Measurements from ENCODE around the gene SPATA1. TPM values are rescaled to one million over a fixed set of nuclear protein-coding genes. Genes with fewer than 3 reads are reported as not detected.
"Not testable (repeated sequence)": the region's sequence is repeated elsewhere in the genome, so short reads cannot be mapped to it uniquely, and the experiment has no call there.

Gene SPATA1
- total RNA-seq, 1 donor from 2014 or later = 1.0 TPM

DNA sequence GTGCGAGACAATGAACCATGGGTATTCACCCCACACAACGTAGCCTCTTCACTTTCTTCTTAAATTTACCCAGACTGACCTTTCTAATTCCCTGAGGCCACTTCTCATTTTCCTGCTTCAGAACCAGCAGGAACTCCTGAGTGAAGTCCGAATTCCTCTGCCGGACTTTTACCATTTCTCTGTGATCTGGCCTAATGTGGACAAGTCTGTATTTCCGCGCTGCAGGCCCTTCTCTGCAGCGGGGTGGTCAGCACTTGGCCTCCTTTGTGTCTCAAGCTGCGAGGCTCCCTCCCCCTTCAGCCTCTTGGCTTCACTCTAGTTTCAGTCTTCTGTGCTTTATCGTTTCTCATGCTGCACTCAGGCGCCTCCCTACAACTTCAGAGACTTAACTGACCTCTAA is 77.5 kb downstream of the SPATA1 start:
- Histone ChIP-seq H3K9me3 (ENCODE audit: control insufficient read depth in 3 of 3, low read length in 3 of 3) (peaks cover 0 to 4% (median 2%) of the 10 kb centered on the region in 3 donors), H3K4me1 (ENCODE audit: control insufficient read depth in 3 of 3, insufficient read depth in 3 of 3, low read length in 3 of 3) (peaks cover 5% of the 10 kb centered on the region in 3 donors), H3K9ac (ENCODE audit: low read depth in 1 of 3, low read length in 3 of 3) (no peak overlapping the region), H3K36me3 (ENCODE audit: control insufficient read depth in 3 of 3, insufficient read depth in 3 of 3, low read length in 3 of 3) (no peaks in the 10 kb centered on the region), H3K4me3 (ENCODE audit: low read length in 3 of 3) (no peak overlapping the region), H3K27me3 (ENCODE audit: control insufficient read depth in 3 of 3, insufficient read depth in 3 of 3, low read length in 3 of 3) (no peaks in the 10 kb centered on the region), H3K27ac (ENCODE audit: low read depth, low read length) (no peak overlapping the region)

DNA sequence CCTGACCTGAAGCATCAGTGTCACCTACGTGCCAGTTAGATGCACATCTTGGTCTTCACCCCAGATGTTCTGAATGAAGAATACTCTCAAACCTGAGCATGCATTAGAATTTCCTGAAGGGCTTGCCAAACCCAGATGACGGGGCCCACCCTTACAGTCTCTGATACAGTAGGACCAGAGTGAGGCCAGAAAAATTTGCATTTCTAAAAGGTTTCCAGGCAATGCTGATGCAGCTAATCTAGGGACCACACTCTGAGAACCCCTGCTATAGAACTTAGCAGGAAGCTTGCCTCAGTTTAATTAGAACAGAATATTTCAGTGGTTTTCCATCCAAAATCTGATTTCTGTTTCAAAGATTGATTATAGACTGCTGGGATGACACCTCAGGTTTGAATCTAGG is 77.9 kb downstream of the SPATA1 start:
- Histone ChIP-seq H3K27me3 (ENCODE audit: control insufficient read depth in 3 of 3, insufficient read depth in 3 of 3, low read length in 3 of 3) (no peaks in the 10 kb centered on the region), H3K9me3 (ENCODE audit: control insufficient read depth in 3 of 3, low read length in 3 of 3) (peaks cover 0 to 4% (median 2%) of the 10 kb centered on the region in 3 donors), H3K9ac (ENCODE audit: low read depth in 1 of 3, low read length in 3 of 3) (no peak overlapping the region), H3K27ac (ENCODE audit: low read depth, low read length) (no peak overlapping the region), H3K4me3 (ENCODE audit: low read length in 3 of 3) (no peak overlapping the region), H3K36me3 (ENCODE audit: control insufficient read depth in 3 of 3, insufficient read depth in 3 of 3, low read length in 3 of 3) (no peaks in the 10 kb centered on the region), H3K4me1 (ENCODE audit: control insufficient read depth in 3 of 3, insufficient read depth in 3 of 3, low read length in 3 of 3) (peaks cover 5% of the 10 kb centered on the region in 3 donors)

DNA sequence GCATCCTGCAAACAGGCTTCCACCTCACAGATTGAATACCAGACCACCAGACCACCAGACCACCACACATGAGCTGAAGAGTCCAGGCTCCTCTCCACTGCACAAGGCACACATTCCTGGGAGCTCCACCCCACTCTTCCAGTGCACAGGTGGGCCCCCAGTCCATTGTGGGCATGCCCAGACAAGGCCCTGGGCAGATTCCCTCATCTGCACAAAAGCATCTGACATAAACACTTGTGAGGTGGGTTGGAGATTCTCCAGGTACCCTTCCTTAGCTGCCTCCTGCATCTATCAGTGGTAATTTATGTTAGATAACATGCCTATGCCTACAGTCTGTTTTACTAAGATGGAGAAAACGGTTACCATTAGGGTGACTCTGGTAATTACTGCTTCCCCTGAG is 79.6 kb downstream of the SPATA1 start:
- Histone ChIP-seq H3K9me3 (ENCODE audit: control insufficient read depth in 3 of 3, low read length in 3 of 3) (peaks cover 0 to 4% (median 2%) of the 10 kb centered on the region in 3 donors), H3K27ac (ENCODE audit: low read depth, low read length) (no peak overlapping the region), H3K36me3 (ENCODE audit: control insufficient read depth in 3 of 3, insufficient read depth in 3 of 3, low read length in 3 of 3) (no peaks in the 10 kb centered on the region), H3K4me1 (ENCODE audit: control insufficient read depth in 3 of 3, insufficient read depth in 3 of 3, low read length in 3 of 3) (peaks cover 5% of the 10 kb centered on the region in 3 donors), H3K4me3 (ENCODE audit: low read length in 3 of 3) (no peak overlapping the region), H3K27me3 (ENCODE audit: control insufficient read depth in 3 of 3, insufficient read depth in 3 of 3, low read length in 3 of 3) (peaks cover 0 to 3% (median 2%) of the 10 kb centered on the region in 3 donors), H3K9ac (ENCODE audit: low read depth in 1 of 3, low read length in 3 of 3) (no peak overlapping the region)

DNA sequence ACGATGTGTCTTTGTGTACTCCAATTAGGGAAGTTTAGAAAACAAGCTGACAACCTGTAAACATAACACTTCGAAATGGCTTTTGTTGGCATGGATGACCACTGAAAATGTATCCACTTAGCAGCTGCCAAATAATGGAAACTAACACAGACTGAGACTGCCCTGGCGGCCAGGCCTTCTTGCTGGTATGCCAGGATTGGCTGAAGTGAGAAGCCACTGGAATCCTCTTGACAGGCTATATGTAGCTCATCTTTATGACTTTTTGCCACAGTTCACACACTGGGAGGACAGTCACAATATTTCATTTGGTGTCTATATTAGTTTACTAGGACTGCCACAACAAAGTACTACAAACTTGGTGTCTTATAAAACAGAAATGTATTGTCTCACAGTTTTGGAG is 80.9 kb downstream of the SPATA1 start:
- Histone ChIP-seq H3K27me3 (ENCODE audit: control insufficient read depth in 3 of 3, insufficient read depth in 3 of 3, low read length in 3 of 3) (peaks cover 0 to 3% (median 2%) of the 10 kb centered on the region in 3 donors), H3K4me3 (ENCODE audit: low read length in 3 of 3) (no peak overlapping the region), H3K27ac (ENCODE audit: low read depth, low read length) (no peak overlapping the region), H3K4me1 (ENCODE audit: control insufficient read depth in 3 of 3, insufficient read depth in 3 of 3, low read length in 3 of 3) (peaks cover 5% of the 10 kb centered on the region in 3 donors), H3K9me3 (ENCODE audit: control insufficient read depth in 3 of 3, low read length in 3 of 3) (peaks cover 0 to 4% (median 2%) of the 10 kb centered on the region in 3 donors), H3K9ac (ENCODE audit: low read depth in 1 of 3, low read length in 3 of 3) (no peak overlapping the region), H3K36me3 (ENCODE audit: control insufficient read depth in 3 of 3, insufficient read depth in 3 of 3, low read length in 3 of 3) (no peaks in the 10 kb centered on the region)

DNA sequence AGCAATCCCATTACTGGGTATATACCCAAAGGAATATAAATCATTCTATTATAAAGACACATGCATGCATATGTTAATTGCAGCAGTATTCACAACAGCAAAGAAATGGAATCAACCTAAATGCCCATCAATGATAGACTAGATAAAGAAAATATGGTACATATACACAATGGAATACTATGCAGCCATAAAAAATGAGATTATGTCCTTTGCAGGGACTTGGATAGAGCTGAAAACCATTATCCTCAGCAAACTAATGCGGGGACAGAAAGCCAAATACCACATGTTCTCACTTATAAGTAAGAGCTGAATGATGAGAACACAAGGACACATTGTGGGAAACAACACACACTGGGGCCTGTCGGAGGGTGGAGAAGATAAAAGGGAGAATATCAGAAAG is 88.8 kb downstream of the SPATA1 start:
- H3K27me3 ChIP-seq (ENCODE audit: control insufficient read depth in 3 of 3, insufficient read depth in 3 of 3, low read length in 3 of 3) = not testable (repeated sequence)

DNA sequence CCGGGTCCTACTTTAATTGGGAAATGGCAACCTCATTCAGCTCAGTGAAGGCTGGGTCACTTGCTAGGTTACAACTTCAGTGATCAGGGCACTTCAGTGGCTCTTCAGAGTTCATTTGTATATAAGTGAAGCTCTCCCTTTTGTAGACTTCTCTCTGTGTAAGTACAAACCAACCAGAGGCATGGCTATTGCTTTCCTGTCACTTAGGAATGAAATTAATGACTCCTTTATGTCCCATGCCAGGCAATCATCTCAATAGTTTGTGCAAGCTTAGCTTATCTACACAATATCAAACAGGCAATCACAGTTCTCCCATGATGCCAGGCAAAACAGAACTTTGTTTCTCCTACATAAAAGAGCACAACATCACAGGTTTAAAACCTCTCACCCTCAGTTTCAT is 90.8 kb downstream of the SPATA1 start:
- no peaks in the 10 kb centered on the region for H3K27me3 ChIP-seq (ENCODE audit: control insufficient read depth in 3 of 3, insufficient read depth in 3 of 3, low read length in 3 of 3)
- H3K9me3 ChIP-seq (ENCODE audit: control insufficient read depth in 3 of 3, low read length in 3 of 3) = no peaks in the 10 kb centered on the region
- no peak overlapping the region for H3K27ac ChIP-seq (ENCODE audit: low read depth, low read length)
- no peaks in the 10 kb centered on the region for H3K36me3 ChIP-seq (ENCODE audit: control insufficient read depth in 3 of 3, insufficient read depth in 3 of 3, low read length in 3 of 3)
- peaks cover 0 to 10% (median 7%) of the 10 kb centered on the region in 3 donors for H3K4me1 ChIP-seq (ENCODE audit: control insufficient read depth in 3 of 3, insufficient read depth in 3 of 3, low read length in 3 of 3)
- no peak overlapping the region for H3K4me3 ChIP-seq (ENCODE audit: low read length in 3 of 3)
- no peak overlapping the region for H3K9ac ChIP-seq (ENCODE audit: low read depth in 1 of 3, low read length in 3 of 3)

More for the DNA sequence above, 88.8 kb downstream of the SPATA1 start:
- not testable (repeated sequence) for H3K9me3 ChIP-seq (ENCODE audit: control insufficient read depth in 3 of 3, low read length in 3 of 3); H3K4me3 ChIP-seq (ENCODE audit: low read length in 3 of 3); H3K36me3 ChIP-seq (ENCODE audit: control insufficient read depth in 3 of 3, insufficient read depth in 3 of 3, low read length in 3 of 3); H3K9ac ChIP-seq (ENCODE audit: low read depth in 1 of 3, low read length in 3 of 3); H3K27ac ChIP-seq (ENCODE audit: low read depth, low read length); H3K4me1 ChIP-seq (ENCODE audit: control insufficient read depth in 3 of 3, insufficient read depth in 3 of 3, low read length in 3 of 3)

DNA sequence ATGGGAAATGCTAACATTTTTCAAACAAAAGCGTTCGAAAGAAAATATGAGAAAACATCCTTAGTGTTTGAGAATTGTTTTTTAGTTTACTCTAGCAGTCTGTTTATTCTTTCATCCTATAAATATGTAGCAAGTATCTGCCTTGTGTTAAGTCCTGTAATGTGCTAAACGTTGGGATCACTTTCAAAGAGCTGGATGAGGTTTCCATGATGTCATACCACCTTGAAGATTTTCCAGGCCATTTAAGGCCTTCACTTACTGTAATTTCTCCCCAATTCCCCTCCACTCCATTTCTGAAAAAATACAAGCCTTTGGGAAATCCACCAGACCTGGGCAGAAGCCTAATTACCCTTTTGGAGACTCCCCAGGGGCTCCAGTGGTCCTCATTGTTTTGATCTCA is 92.2 kb downstream of the SPATA1 start:
- H3K4me3 ChIP-seq (ENCODE audit: low read length in 3 of 3) = no peak overlapping the region
- no peak overlapping the region for H3K9ac ChIP-seq (ENCODE audit: low read depth in 1 of 3, low read length in 3 of 3)
- H3K27ac ChIP-seq (ENCODE audit: low read depth, low read length) = no peak overlapping the region
- H3K27me3 ChIP-seq (ENCODE audit: control insufficient read depth in 3 of 3, insufficient read depth in 3 of 3, low read length in 3 of 3) = no peaks in the 10 kb centered on the region
- H3K36me3 ChIP-seq (ENCODE audit: control insufficient read depth in 3 of 3, insufficient read depth in 3 of 3, low read length in 3 of 3) = no peaks in the 10 kb centered on the region
- no peaks in the 10 kb centered on the region for H3K9me3 ChIP-seq (ENCODE audit: control insufficient read depth in 3 of 3, low read length in 3 of 3)
- peaks cover 0 to 13% (median 7%) of the 10 kb centered on the region in 3 donors for H3K4me1 ChIP-seq (ENCODE audit: control insufficient read depth in 3 of 3, insufficient read depth in 3 of 3, low read length in 3 of 3)

DNA sequence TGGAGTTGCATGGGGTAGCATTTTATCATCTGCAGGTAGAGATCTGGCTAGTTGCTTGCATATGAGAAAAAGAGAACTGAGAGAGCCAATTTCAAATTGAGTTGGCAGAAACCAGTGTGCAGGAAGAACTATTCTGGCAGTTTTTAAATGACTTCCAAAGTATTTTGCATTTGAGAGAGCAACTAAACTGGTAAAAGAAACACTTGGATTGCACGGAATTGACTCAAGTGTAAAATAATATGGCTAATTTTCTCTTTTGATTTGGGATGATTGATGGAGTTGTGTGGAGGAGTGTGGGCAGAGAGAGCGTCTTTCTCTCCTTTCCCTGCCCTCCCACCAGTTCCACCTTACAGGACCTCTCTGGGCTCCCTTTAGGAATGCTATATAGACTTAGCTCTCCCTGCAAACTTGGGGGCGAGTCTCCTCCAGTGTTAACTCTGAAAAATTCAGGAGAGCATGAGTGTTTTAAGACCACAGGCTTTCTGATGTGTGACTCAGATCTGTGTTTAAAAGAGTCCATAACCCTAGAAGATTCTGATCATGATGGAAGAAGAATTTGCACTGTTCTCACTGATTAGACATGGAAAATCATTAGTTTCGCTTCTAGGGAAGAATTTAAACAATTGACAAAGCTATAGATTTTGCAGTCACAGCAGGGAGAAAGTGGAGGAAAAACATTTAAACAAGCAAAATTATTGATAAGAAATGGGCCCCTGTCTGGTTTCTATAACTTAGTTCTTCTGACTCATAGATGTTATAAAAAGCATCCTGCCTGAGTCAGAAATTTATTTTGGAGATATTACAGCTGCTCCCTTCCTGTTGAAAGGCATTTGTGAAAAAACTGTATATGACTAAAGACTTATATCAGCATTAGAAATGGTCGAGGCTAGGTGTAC is 92.9 kb downstream of the SPATA1 start:
- Histone ChIP-seq H3K9ac (ENCODE audit: low read depth in 1 of 3, low read length in 3 of 3) (no peak overlapping the region), H3K4me3 (ENCODE audit: low read length in 3 of 3) (no peak overlapping the region), H3K9me3 (ENCODE audit: control insufficient read depth in 3 of 3, low read length in 3 of 3) (no peaks in the 10 kb centered on the region), H3K4me1 (ENCODE audit: control insufficient read depth in 3 of 3, insufficient read depth in 3 of 3, low read length in 3 of 3) (peaks cover 2 to 16% (median 7%) of the 10 kb centered on the region in 3 donors), H3K36me3 (ENCODE audit: control insufficient read depth in 3 of 3, insufficient read depth in 3 of 3, low read length in 3 of 3) (no peaks in the 10 kb centered on the region), H3K27me3 (ENCODE audit: control insufficient read depth in 3 of 3, insufficient read depth in 3 of 3, low read length in 3 of 3) (no peaks in the 10 kb centered on the region), H3K27ac (ENCODE audit: low read depth, low read length) (peak overlapping the region; percentile 31)

DNA sequence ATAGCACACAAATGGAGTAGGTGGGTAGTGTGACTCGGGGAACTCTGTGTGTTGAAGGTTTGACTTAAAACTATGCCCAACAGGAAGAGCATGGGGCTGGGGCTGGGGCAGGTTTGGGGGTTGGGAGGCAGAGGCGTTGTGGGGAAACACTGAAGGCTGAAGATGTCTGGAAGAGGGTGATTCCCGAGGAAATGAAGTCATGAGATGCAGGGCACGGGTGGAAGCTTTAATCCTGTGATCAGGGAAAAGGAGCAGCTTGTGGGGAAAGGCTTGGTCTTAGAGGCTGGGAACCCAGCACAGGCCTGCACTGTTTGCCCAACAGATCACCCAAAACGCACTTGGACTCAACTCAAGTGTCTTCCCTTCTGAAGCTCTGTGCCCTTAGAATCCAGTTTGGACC is 94.6 kb downstream of the SPATA1 start:
- Histone ChIP-seq H3K36me3 (ENCODE audit: control insufficient read depth in 3 of 3, insufficient read depth in 3 of 3, low read length in 3 of 3) (no peaks in the 10 kb centered on the region), H3K27ac (ENCODE audit: low read depth, low read length) (no peak overlapping the region), H3K9me3 (ENCODE audit: control insufficient read depth in 3 of 3, low read length in 3 of 3) (peaks cover 0 to 4% (median 0%) of the 10 kb centered on the region in 3 donors), H3K27me3 (ENCODE audit: control insufficient read depth in 3 of 3, insufficient read depth in 3 of 3, low read length in 3 of 3) (no peaks in the 10 kb centered on the region), H3K4me1 (ENCODE audit: control insufficient read depth in 3 of 3, insufficient read depth in 3 of 3, low read length in 3 of 3) (peaks cover 5 to 24% (median 7%) of the 10 kb centered on the region in 3 donors), H3K4me3 (ENCODE audit: low read length in 3 of 3) (no peak overlapping the region), H3K9ac (ENCODE audit: low read depth in 1 of 3, low read length in 3 of 3) (no peak overlapping the region)

DNA sequence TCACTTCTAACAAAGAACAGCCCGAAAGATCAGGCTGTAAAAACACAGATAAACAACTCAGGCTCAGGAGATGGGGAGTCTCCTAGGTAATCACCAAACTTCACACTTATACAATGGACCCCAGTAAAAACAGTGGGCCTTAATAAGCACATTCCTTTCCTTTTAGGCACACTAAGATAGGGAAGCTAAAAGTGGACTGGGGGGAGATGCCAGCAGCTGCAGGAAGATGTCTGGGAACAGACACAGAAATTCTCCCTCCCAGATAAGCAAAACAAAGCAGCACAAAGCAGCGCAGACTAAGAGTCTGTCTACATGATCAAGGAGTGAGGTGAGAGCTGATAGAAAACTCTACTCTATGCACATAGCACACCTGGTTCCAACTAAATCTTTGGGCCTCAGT is 97.0 kb downstream of the SPATA1 start:
- Histone ChIP-seq H3K4me1 (ENCODE audit: control insufficient read depth in 3 of 3, insufficient read depth in 3 of 3, low read length in 3 of 3) (peaks cover 5 to 24% (median 7%) of the 10 kb centered on the region in 3 donors), H3K27ac (ENCODE audit: low read depth, low read length) (peak overlapping the region; percentile 58), H3K9me3 (ENCODE audit: control insufficient read depth in 3 of 3, low read length in 3 of 3) (peaks cover 0 to 4% (median 0%) of the 10 kb centered on the region in 3 donors), H3K27me3 (ENCODE audit: control insufficient read depth in 3 of 3, insufficient read depth in 3 of 3, low read length in 3 of 3) (no peaks in the 10 kb centered on the region), H3K9ac (ENCODE audit: low read depth in 1 of 3, low read length in 3 of 3) (peak overlapping the region in 2 of 3 donors; percentile 4 to 62), H3K4me3 (ENCODE audit: low read length in 3 of 3) (no peak overlapping the region), H3K36me3 (ENCODE audit: control insufficient read depth in 3 of 3, insufficient read depth in 3 of 3, low read length in 3 of 3) (no peaks in the 10 kb centered on the region)

Measured in skeletal muscle tissue (tissue), 4 donors.